Heart left ventricle (tissue), 13 donors: ENCODE results near the gene CHIA.

ENCODE experiments used
- CTCF ChIP-seq, 12 donors: fragments of 200-600 bp; sonication (generic) in 4 of 12; IDR thresholded peaks; one replicate each; pipeline versions ENCODE4 v1.5.0 to v1.8.0; 2018 to 2022; ENCODE audit warnings: antibody characterized with exemption in 12 of 12, mild to moderate bottlenecking in 5 of 12
- POLR2A ChIP-seq, 2 donors: fragments of 450-650 bp; IDR thresholded peaks; one replicate each; pipeline ENCODE4 v1.6.1; 2017; ENCODE audit warnings: antibody characterized with exemption in 2 of 2, mild to moderate bottlenecking in 2 of 2, moderate library complexity in 2 of 2
- donor health status: ischemic (EF 13 %, LVEDD 7.1; RV severe dilation, severe dysfunction).
- donor health status: DM: no; HTN: yes; CAD: no.
- donor health status: DM: no; HTN: no; CAD: no.
- donor health status: ischemic (EF 25% LVEDD 6.9; RV normal size, moderate dysfunction).
- donor health status: ischemic (EF 25% LVEDD 5.7; RV mildly dilated, moderate dysfunction).
- donor health status: ischemic (EF 35%, LVEDD 5.7; RV mildly dilated, moderate dysfunction).
- donor health status: nonischemic (EF 11% LVEDD 7.7; RV severe dilation, severe dysfunction).
- donor health status: DM: yes; HTN: yes; CAD: no.
- donor health status: PGD.
- donor health status: ischemic (EF 29% LVEDD 5.4; RV normal size, mild dysfunction).
- donor health status: nonischemic (EF 23%, LVEDD 6.1; RV moderate dilation, normal function).

GRCh38 chr1:111249960-111250359 is 40.7 kb upstream of the CHIA start:
- no peak for TF ChIP-seq CTCF (IDR thresholded peaks at IDR 0.05)
- TF ChIP-seq POLR2A (IDR thresholded peaks at IDR 0.05) = no peak
